Brain pericyte (primary cell): ENCODE results near the gene CXXC5.

ENCODE experiments used
- DNase-seq: peaks from one replicate; pipeline ENCODE4 v3.0.0-alpha.2; 2012; ENCODE audit warnings: low read depth, low spot score

CXXC5 gene

GRCh38 chr5:139680368-139681111 is 32.4 kb downstream of the CXXC5 start:
- no peak for DNase-seq

GRCh38 chr5:139681112-139681458 is 32.9 kb downstream of the CXXC5 start:
- DNase-seq, result no peak

- DNase-seq, result no peak
Measured at GRCh38 chr5:139681466-139681865, 33.3 kb downstream of the CXXC5 start.

- DNase-seq, result no peak
Measured at GRCh38 chr5:139682016-139682975, 34.1 kb downstream of the CXXC5 start.

- DNase-seq, result no peak
Measured at GRCh38 chr5:139683295-139684271, 35.4 kb downstream of the CXXC5 start.

GRCh38 chr5:139684350-139684880 is 36.3 kb downstream of the CXXC5 start:
- DNase-seq, result no peak

GRCh38 chr5:139684881-139685749 is 37.0 kb downstream of the CXXC5 start:
- no peak for DNase-seq

GRCh38 chr5:139685886-139686285 is 37.7 kb downstream of the CXXC5 start:
- DNase-seq, result no peak

GRCh38 chr5:139686356-139686705 is 38.2 kb downstream of the CXXC5 start:
- DNase-seq, result no peak

- no peak for DNase-seq
Measured at GRCh38 chr5:139686706-139687441, 38.7 kb downstream of the CXXC5 start.

GRCh38 chr5:139687656-139688055 is 39.5 kb downstream of the CXXC5 start:
- no peak for DNase-seq

GRCh38 chr5:139688088-139688702 is 40.0 kb downstream of the CXXC5 start:
- DNase-seq, result no peak

GRCh38 chr5:139688751-139689372 is 40.7 kb downstream of the CXXC5 start:
- DNase-seq, result no peak

- DNase-seq, result no peak
Measured at GRCh38 chr5:139689631-139690063, 41.5 kb downstream of the CXXC5 start.

- no peak for DNase-seq
Measured at GRCh38 chr5:139690064-139690802, 42.1 kb downstream of the CXXC5 start.

- DNase-seq, result no peak
Measured at GRCh38 chr5:139690803-139691629, 42.9 kb downstream of the CXXC5 start.

- DNase-seq, result no peak
Measured at GRCh38 chr5:139692148-139692547, 44.0 kb downstream of the CXXC5 start.
